ENCODE data around the gene MRPL14.

MRPL14 gene

GRCh38 chr6:44077214-44077946 is 49.9 kb downstream of the MRPL14 start:
- DNase-seq, result no peak

- DNase-seq, result no peak
Observed at GRCh38 chr6:44076356-44077213, 50.7 kb downstream of the MRPL14 start.

- DNase-seq, result no peak
Observed at GRCh38 chr6:44075647-44076355, 51.5 kb downstream of the MRPL14 start.

GRCh38 chr6:44074813-44075646 is 52.2 kb downstream of the MRPL14 start:
- no peak for DNase-seq

GRCh38 chr6:44074439-44074812 is 52.8 kb downstream of the MRPL14 start:
- no peak for DNase-seq

- DNase-seq, result no peak
Observed at GRCh38 chr6:44073612-44074438, 53.4 kb downstream of the MRPL14 start.

- no peak for DNase-seq
Observed at GRCh38 chr6:44072959-44073611, 54.2 kb downstream of the MRPL14 start.

GRCh38 chr6:44072452-44072958 is 54.7 kb downstream of the MRPL14 start:
- no peak for DNase-seq

- DNase-seq, result no peak
Observed at GRCh38 chr6:44071670-44072451, 55.4 kb downstream of the MRPL14 start.

- no peak for DNase-seq
Observed at GRCh38 chr6:44068607-44069296, 58.5 kb downstream of the MRPL14 start.

- DNase-seq, result no peak
Observed at GRCh38 chr6:44067173-44068139, 59.8 kb downstream of the MRPL14 start.

GRCh38 chr6:44066394-44067172 is 60.7 kb downstream of the MRPL14 start:
- no peak for DNase-seq

- DNase-seq, result no peak
Observed at GRCh38 chr6:44065443-44066140, 61.7 kb downstream of the MRPL14 start.

- no peak for DNase-seq
Observed at GRCh38 chr6:44064948-44065272, 62.3 kb downstream of the MRPL14 start.

GRCh38 chr6:44064089-44064947 is 62.9 kb downstream of the MRPL14 start:
- DNase-seq, result no peak

- DNase-seq, result no peak
Observed at GRCh38 chr6:44063561-44064059, 63.6 kb downstream of the MRPL14 start.
